ENCODE data around the gene CTNNBIP1.

The CTNNBIP1 gene

GRCh38 chr1:9881838-9882249 lies 28.2 kb downstream of the CTNNBIP1 start:
- in situ Hi-C loops (cut with MboI; ENCODE audit: low pct_unique_long_range_greater_than_20kb, low sequenced_read_pairs, unreplicated experiment), result no loop called here
- no peak for DNase-seq (ENCODE audit: low spot score)
- no peak for TF ChIP-seq CTCF (IDR thresholded peaks at IDR 0.05; ENCODE audit: extremely low read depth, insufficient read depth, missing control alignments)

DNA sequence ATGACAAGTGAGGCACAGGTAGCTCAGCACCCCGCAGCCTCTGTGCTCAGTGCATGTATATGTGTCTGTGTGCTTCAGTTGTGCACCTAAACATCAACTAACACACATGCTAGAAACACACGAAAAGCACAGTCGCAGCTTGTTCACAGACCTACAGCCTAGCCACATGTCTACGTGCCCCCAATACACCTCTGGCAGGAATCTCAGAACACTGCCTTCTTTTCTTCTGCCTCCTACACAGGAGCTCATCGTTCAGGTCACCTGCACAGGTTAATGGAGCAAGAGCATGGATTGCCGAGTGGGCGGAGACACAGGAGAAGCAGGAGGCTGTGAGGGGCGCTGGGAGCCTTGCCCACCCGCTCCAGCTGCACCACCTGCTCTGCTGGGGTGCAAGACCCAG lies 31.7 kb downstream of the CTNNBIP1 start:
- TF ChIP-seq CTCF (IDR thresholded peaks at IDR 0.05; ENCODE audit: extremely low read depth, insufficient read depth, missing control alignments), result no peak
- no peak for DNase-seq (ENCODE audit: low spot score)
- in situ Hi-C loops (cut with MboI; ENCODE audit: low pct_unique_long_range_greater_than_20kb, low sequenced_read_pairs, unreplicated experiment), result loop anchor here (10.0 kb wide), 1 partner anchor 66 kb away; the partner anchor contains the start of genes LZIC and NMNAT1

DNA sequence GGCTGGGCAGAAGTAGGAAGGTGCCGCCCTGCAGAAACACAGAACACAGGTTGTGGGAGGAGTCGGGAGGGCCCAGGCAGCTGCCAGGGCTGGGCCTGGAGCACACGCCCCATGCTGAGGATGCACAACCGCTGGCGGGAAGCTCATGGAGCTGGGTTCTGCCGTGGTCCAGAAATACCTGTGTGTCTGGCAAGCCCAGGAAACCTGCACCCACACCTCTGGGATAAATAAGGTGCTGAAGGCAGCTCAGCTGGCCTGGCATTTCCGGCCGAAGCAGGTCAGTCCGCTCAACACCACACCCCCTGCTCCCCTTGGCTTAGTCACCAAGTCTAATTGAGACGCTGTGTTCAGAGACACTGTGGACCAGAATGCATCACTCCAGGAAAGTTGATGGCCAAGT lies 32.1 kb downstream of the CTNNBIP1 start:
- no peak for DNase-seq (ENCODE audit: low spot score)
- in situ Hi-C loops (cut with MboI; ENCODE audit: low pct_unique_long_range_greater_than_20kb, low sequenced_read_pairs, unreplicated experiment), result loop anchor here (10.0 kb wide), 1 partner anchor 67 kb away; the partner anchor contains the start of genes LZIC and NMNAT1
- TF ChIP-seq CTCF (IDR thresholded peaks at IDR 0.05; ENCODE audit: extremely low read depth, insufficient read depth, missing control alignments), result no peak

GRCh38 chr1:9875636-9876000 lies 34.5 kb downstream of the CTNNBIP1 start:
- no peak for DNase-seq (ENCODE audit: low spot score)
- in situ Hi-C loops (cut with MboI; ENCODE audit: low pct_unique_long_range_greater_than_20kb, low sequenced_read_pairs, unreplicated experiment), result loop anchor here (10.0 kb wide), 1 partner anchor 69 kb away; the partner anchor contains the start of genes LZIC and NMNAT1
- TF ChIP-seq CTCF (IDR thresholded peaks at IDR 0.05; ENCODE audit: extremely low read depth, insufficient read depth, missing control alignments), result no peak

- peak; percentile 96 for DNase-seq (ENCODE audit: low spot score)
- in situ Hi-C loops (cut with MboI; ENCODE audit: low pct_unique_long_range_greater_than_20kb, low sequenced_read_pairs, unreplicated experiment), result loop anchor here (10.0 to 25.0 kb wide), 2 partner anchors 70 to 238 kb away; partner anchors contain the start of genes LZIC and NMNAT1
- TF ChIP-seq CTCF (IDR thresholded peaks at IDR 0.05; ENCODE audit: extremely low read depth, insufficient read depth, missing control alignments), result peak; percentile 89
Measured at GRCh38 chr1:9874959-9875635, 35.0 kb downstream of the CTNNBIP1 start.

GRCh38 chr1:9874412-9874811 lies 35.7 kb downstream of the CTNNBIP1 start:
- in situ Hi-C loops (cut with MboI; ENCODE audit: low pct_unique_long_range_greater_than_20kb, low sequenced_read_pairs, unreplicated experiment), result loop anchor here (10.0 to 25.0 kb wide), 2 partner anchors 70 to 237 kb away; partner anchors contain the start of genes LZIC and NMNAT1
- DNase-seq (ENCODE audit: low spot score), result no peak
- no peak for TF ChIP-seq CTCF (IDR thresholded peaks at IDR 0.05; ENCODE audit: extremely low read depth, insufficient read depth, missing control alignments)
